HG03469 (cell line): ENCODE measurements around the gene OPN1SW.

Experiments used
- ATAC-seq: cut with Tn5 transposase; IDR thresholded peaks from one replicate; pipeline ENCODE4 v1.9.1; 2021; ENCODE audit warnings: mild to moderate bottlenecking, moderate library complexity, moderate number of reproducible peaks; ENCODE audit not compliant: unreplicated experiment

Gene OPN1SW, protein sequence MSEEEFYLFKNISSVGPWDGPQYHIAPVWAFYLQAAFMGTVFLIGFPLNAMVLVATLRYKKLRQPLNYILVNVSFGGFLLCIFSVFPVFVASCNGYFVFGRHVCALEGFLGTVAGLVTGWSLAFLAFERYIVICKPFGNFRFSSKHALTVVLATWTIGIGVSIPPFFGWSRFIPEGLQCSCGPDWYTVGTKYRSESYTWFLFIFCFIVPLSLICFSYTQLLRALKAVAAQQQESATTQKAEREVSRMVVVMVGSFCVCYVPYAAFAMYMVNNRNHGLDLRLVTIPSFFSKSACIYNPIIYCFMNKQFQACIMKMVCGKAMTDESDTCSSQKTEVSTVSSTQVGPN

DNA sequence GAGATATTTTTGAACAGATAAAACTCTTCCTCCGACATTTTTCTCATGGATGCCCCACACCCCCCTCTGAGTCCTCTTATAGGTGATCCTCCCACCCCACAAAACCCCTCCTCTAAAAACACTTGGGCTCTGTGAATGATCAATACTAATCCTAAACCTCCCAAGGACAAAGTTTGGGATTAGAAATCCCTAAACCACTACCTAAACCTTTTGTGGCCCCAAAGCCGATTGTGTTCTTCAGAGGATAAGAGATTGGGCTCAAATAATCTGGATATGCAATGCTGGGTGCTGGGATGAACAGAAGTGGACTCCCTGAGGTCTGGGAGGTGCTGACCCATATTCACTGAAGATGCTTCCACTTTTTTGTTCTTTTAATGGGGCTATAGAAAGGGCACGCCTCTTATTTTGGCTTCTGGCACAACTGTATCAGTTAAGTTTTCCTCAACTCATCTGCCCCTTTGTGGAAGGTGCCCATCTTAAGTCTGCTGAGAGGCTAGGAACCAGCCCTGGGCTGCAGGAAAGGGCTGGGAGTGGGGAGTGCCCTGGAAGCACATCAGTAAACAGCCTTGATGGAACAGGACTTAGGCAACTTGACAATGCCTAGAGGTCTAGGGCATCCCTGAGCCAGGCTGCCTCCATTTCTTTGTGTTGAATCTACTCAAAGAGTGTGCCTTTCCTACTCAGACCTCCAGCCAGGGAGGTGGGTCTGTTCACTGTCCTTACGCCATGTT, at the start of gene OPN1SW:
Gene OPN1SW (minus strand): TSS at position 51 of the 731 bp plus-strand sequence. CDS start 13 bp downstream, at position 38.
- ATAC-seq, result no peak

DNA sequence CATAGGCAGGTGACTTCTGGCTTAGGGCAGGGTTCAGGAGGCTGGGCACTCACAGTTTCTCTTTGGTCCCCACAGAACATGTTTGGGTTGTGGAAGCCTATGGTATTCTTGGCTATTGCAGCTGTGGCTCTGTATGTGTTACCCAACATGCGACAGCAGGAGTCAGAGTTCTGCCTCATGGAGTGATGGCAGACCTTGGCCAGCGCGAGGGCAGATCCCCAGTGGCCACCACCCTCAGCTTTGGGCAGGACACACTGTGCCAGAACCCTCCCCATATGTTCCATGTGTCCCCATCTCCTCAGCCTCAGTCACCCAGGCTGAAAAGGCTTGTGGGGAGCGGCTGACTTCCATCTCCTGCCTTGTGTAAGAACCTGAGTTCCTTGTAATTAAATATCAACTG, 46.1 kb upstream of the OPN1SW start:
- no peak for ATAC-seq

DNA sequence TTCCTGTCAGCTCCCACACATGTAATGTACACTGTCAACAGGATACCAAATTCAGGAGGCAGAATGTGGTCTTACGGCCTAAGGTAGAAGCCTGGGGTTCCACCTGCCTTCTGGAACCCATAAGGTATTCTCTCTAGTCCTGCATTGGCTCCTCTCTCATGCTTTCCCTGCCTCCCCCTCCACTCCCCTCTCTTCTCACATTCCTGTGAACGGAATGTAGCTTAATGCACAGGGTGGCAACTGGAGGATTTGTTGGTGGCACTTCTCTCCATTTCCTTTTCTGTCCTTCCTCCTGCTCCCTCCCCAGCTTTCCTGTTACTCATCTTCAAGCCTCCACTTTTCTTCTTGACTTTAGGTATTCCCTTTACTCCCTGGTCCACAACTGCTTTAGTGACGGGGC, 43.1 kb upstream of the OPN1SW start:
- no peak for ATAC-seq

DNA sequence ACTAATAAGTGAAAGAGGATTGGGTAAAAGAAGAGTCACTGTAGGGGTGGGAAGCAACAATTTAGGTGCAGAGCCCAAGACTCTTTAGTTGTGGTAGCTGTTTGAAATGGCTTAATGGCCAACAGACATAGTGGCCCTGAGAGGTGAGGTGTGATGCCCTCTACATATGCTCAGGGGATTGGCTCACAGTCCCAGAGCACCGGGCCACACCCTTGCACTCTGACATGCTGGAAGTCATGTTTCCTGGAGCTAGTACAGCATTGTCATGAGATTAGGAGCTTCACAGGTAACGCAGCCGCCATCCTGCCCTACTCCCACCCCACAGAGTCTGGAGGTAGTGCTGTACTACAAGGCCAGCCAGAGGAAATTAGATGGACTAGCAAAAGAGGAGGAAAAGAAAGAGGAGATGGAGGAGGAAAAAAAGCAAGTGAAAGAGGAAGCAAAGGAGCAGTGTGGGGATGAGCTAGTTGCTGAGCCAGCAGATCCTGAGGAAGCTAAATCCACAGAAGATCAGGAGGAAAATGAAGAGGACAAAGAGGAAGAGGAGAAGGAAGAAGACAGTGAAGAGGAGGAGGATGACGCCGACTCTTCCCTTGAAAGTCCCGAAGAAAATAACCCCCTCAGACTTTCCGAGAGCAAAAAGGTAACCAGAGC, 39.8 kb upstream of the OPN1SW start:
- ATAC-seq, result no peak

DNA sequence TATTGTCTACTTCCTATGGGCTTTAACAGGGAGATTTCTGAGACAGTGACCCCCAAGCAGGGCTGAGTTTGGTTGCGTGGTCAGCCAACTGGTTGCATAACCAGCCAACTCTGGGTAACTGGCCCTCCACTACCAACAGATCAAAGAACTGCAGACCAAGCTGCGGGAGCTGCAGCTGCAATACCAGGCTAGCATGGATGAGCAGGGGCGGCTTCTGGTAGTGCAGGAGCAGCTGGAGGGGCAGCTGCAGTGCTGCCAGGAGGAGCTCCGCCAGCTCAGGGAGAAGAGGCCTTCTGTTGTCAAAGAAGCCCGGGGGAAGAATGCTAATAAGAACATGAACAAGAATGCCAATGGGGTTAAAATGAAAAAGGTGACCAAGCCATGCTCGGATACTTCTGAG, 38.9 kb upstream of the OPN1SW start:
- no peak for ATAC-seq

DNA sequence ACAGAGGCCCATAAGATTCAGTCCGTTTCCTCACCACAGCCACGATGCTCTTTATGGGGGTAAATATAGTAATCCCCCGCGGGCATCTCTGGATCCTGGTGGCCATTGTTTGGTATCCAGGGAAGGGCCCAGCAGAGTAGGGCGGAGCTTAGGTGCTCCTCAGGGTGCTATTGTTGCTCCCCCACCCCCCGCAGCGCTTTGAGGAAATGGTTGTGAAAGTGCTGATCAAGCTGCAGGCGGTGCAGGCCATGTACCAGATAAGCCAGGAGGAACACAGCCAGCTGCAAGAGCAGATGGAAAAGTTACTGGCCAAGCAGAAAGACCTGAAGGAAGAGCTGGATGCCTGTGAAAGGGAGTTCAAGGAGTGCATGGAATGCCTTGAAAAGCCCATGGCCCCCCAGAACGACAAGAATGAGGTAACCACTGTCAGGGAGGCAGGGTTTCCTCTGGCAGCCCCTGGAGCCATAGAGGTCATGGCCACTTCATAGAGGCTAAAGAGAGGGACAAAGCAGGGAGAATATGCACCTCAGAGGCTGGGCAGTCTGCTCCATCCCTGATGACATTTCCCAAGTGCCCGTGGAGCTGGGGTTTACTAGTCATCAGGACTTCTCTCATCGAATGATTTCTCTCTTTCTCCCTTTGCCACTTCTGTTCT, 37.0 kb upstream of the OPN1SW start:
- no peak for ATAC-seq

DNA sequence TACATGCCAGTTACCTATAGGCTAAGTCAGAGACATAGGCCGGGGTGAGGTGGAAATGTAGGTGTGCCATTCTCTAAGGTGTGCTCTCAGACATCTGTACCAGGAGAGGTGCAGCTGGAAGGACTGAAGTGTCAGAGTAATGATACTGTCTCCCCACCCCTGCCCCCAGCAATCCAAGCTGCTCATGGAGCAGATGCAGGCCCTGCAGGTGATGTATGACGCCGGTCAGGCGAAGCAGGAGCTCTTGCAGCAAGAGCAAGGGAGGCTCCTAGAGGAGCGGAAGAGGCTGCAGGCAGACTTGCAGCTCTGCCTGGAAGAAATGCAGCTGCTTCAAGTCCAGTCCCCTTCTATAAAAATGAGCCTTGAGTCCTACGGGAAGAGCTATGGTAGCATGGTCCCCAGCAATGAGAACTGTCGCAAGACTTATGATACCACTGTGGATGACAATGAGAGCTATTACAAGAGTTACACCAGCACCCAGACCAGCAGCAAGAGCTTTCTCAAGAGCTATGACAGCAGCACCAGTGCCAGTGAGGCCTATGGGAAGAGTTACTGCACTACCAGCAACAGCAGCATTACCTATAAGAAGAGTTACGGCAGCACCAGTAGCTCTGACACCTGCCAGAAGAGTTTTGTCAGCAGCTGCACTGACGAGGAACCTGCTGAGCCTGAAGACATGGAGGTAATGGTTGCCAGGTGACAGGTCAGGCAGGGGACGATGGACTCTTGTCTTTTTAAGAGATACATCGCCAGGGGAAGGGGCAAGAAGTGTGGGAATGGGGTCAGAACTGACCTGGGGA, 36.2 kb upstream of the OPN1SW start:
- ATAC-seq, result no peak

DNA sequence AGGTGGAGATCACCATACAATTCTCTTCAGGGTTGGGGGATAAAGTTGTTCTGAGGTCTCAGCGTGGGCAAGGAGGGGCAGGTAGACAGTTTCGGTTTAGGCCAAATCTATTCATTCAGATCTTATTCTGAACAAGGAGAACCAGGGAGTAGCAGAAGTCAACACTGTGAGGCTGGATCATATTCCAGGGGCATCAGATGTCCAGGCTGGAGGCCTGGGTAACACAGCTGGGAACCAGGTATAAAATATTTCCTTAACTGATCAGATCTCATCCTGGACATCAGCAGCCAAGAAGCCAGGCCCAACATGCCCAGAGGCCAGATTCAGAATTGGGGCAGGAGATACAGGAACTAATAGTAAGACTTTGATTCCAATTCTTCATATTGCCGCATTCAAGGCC, 35.4 kb upstream of the OPN1SW start:
- no peak for ATAC-seq

DNA sequence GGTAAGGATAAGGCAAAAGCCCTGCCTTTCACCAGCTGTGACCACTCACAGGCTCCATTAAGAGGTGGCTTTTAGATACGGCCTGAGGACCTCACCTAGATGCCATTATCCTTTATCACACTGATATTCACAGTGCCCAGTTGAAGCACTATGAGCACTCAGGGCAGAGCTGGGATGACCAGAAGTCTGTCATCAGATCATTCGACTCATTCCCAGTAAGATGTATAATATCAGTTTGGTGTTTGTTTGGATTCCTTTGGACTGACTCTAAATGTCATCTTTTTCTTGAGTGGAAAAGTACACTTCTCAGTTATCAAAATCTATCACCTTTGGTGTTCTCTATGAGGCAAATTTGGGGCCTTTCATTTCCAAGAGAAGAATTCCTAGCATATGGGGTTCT, 34.9 kb upstream of the OPN1SW start:
- no peak for ATAC-seq

DNA sequence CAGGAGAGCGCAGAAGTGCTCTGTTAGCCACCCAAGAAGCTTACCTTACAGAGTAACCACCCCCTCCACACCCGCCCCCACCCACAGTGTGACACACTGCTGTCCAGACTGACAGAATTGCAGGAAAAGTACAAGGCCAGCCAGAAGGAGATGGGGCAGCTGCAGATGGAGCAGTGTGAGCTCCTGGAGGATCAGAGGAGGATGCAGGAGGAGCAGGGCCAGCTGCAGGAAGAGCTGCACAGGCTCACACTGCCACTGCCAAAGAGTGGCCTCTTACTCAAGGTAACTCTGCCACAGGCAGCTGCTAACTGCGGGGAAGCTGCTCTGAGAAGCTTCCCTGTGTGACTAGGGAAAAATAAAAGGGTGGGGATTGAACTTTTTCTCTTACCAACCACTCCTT, 33.8 kb upstream of the OPN1SW start:
- no peak for ATAC-seq

DNA sequence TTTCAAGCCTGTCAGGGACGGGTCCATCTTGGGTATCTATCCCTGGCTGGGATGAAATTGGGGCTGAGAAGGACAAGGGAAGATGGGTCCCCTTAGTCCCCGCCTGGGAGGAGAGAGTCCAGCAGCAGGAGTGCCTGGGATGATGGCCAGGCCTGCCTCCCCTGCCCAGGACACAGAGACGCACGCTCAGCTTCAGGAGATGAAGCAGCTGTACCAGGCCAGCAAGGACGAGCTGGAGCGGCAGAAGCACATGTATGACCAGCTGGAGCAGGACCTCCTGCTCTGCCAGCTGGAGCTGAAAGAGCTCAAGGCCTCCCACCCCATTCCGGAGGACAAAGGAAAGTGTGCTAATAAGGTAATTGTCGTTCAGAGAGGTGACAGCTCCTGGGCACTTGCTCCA, 31.6 kb upstream of the OPN1SW start:
- ATAC-seq, result no peak

DNA sequence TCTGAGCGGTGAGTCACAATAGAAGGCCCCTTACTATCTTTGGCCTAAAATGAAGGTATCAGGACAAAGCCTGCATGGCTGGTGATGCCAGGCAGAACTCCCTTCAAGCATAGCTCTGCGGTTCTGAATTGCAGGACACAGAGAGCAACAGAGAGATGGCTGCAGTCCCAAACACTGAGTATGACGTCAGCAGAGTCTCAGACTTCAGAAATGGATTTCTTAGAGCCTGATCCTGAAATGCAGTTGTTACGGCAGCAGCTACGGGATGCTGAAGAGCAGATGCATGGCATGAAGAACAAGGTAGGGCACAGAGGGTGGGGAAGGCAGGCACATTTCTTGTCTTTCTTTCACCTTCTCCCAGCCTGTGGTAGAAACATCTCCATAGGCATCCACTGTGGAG, 29.6 kb upstream of the OPN1SW start:
- ATAC-seq, result no peak

DNA sequence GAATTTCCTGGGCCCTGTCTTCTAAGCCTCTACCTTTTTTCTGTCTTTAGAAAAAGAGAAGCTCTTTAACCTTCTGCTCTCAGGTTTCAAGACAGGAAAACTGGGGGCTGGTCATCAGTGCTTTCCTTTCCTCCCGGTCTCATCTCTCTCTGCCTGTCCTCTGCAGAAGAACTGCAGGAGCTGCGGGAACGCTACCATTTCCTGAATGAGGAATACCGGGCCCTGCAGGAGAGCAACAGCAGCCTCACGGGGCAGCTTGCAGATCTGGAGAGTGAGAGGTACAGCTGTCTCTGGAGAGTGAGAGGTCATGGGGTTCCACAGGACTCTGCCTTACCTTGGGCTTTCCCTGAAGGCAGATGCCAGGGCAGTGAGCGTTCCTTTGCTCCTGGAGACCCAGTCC, 28.9 kb upstream of the OPN1SW start:
- ATAC-seq, result no peak

DNA sequence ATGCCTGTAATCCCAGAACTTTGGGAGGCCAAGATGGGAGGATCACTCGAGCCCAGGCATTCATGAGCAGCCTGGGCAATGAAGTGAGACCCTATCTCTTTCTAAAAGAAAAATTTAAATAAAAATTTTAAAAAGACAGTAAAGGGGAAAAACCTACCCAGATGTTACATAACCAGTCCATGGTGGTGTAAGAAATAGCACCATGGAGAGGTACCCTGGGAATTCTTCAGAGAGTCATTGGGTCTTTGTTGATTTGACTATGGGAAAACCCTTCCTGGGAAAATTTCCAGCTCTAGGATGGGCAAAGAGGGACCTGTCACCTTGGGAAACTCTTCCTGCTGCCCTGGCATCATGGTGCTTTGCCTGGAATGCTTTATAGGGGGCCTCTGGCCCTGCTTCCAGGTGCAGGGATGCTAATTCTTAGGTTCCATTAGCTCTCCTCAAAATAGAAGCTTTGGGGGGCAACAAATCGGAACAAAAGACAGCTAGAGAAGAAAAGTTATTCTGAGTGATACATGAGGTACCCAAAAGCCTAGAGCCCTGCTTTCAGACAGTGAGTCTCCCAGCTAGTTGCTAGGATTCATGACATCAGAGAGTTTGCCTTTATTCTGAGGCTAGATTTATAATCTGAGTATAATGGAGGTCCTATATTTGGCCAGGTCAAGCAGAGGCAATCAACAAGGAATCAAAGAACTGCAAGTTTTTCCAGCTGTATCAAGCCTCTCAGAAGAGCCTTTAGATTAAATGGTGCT, 26.2 kb upstream of the OPN1SW start:
- ATAC-seq, result no peak

DNA sequence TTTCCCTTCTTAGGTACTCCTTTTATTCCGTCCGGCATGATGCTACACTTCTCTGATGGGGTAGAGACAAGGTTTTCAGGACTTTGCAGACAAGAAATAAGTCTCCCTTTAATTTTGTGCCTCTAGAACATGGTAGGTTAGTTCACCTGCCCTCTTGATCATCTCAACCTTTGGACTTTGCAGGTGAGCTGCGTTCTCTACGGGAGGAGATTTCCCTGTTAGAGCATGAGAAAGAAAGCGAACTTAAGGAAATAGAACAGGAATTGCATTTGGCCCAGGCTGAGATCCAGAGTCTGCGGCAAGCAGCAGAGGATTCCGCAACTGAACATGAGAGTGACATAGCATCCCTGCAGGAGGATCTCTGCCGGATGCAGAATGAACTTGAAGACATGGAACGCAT, 25.4 kb upstream of the OPN1SW start:
- no peak for ATAC-seq

DNA sequence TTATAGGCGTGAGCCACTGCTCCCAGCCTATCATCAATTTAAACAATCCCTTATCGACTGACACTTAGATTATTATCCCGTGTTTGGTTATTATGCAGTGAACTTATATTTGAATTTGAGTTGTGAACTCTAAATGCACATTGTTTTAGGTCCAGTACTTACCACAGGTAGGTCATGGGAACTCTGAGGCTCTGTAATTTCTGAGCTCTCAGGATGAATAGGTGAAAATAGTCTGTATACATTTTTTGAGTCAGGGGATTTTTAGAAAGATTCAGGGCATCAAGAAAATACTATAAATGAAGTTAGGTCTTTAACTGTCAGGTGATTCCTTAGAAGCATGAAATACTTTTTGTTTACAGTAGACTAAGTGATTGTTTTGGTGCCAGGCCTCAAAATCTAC, 25.0 kb upstream of the OPN1SW start:
- no peak for ATAC-seq

DNA sequence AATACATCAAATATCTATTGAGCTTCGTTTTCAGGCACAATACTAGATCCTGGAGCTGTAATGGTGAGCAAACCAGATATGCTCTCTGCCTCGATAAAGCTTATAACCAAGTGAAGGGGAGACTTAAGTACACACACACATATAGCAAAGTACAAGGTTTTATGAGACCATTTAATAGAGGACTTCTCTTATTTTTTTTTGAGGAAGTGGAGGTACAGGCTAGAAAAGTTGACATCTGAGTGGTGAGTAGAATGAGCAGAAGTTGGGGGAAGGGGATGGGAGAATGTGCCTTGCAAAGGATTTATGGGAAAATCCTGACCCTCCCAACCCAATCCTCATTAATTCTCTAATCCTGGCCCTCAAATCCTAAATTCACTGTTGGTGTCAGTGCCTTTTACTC, 23.9 kb upstream of the OPN1SW start:
- ATAC-seq, result no peak

DNA sequence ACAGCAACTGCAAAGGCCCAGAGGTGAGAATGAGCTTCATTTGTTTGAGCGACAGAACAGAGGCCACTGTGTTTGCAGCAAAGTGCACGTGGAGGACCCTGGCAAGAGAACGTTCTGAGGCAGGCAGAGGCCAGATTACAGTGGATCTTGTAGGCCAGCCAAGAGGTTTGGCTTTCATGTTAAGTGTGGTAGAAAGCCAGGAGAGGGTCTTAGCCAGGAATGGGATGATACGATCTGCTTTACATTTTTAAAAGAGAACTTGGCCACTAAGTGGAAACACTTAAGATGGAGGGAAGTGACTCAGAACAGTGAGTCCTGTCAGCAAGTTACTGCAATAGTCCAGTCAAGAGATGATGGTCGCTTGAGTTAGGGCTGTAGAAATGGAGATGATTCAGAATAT, 20.7 kb upstream of the OPN1SW start:
- ATAC-seq, result no peak

DNA sequence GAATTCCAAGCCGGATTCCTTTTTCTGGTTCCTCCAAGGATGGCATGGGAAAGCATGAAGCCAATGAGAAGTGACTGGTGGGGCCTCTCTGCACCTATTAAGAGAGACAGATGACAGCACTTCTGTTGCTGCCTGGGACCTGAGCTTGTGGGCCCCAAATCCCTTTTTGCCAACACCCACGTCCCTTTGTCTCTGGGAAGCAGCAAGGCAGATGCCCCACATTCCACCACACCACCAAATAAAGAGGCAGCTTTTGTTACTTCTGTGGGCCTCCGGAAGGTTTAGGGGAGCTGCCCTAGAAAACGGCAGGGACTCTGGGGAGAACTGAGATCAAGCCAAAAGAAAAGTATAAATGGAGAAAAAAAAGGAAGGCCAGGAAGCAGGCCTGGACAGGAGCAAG, 19.5 kb upstream of the OPN1SW start:
- ATAC-seq, result no peak

DNA sequence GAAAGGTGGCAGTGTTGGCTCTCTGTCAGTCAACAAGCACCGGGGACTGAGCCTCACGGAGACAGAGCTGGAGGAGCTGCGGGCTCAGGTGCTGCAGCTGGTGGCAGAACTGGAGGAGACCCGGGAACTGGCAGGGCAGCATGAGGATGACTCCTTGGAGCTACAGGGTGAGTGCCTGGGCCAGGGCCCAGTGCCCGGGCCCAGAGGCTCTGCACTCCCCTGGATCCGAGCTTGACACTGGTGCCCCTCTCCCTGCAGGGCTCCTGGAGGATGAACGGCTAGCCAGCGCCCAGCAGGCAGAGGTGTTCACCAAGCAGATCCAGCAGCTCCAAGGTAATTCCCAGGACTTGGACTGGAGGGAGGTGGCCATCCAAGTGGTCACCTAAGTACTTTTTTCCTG, 18.8 kb upstream of the OPN1SW start:
- no peak for ATAC-seq
